SIG-M5 (cell line): ENCODE data around the gene NPPB.

ENCODE experiments used
- DNase-seq: peaks from one replicate; lab custom pipeline; 2025; lab: John Stamatoyannopoulos, UW

The NPPB gene

GRCh38 chr1:11833497-11833896 lies 25.2 kb downstream of the NPPB start:
- DNase-seq: no peak

GRCh38 chr1:11831945-11832725 lies 26.6 kb downstream of the NPPB start:
- no peak for DNase-seq

GRCh38 chr1:11828511-11828910 lies 30.2 kb downstream of the NPPB start:
- DNase-seq: no peak

- no peak for DNase-seq
These were observed 31.8 kb downstream of the NPPB start for GRCh38 chr1:11826946-11827345.

- DNase-seq: no peak
These were observed 33.6 kb downstream of the NPPB start for GRCh38 chr1:11825131-11825530.

- no peak for DNase-seq
These were observed 35.2 kb downstream of the NPPB start for GRCh38 chr1:11823366-11824137.

GRCh38 chr1:11822091-11822490 lies 36.7 kb downstream of the NPPB start:
- no peak for DNase-seq

GRCh38 chr1:11817192-11817591 lies 41.6 kb downstream of the NPPB start:
- no peak for DNase-seq

- no peak for DNase-seq
These were observed 45.7 kb downstream of the NPPB start for GRCh38 chr1:11813021-11813420.
